ENCODE data around the gene CYP4F12.
"Not testable (repeated sequence)": the region's sequence is repeated elsewhere in the genome, so short reads cannot be mapped to it uniquely, and the experiment has no call there.

The CYP4F12 gene

GRCh38 chr19:15641901-15642491 is 30.9 kb upstream of the CYP4F12 start:
- TF ChIP-seq, protein P1, sequence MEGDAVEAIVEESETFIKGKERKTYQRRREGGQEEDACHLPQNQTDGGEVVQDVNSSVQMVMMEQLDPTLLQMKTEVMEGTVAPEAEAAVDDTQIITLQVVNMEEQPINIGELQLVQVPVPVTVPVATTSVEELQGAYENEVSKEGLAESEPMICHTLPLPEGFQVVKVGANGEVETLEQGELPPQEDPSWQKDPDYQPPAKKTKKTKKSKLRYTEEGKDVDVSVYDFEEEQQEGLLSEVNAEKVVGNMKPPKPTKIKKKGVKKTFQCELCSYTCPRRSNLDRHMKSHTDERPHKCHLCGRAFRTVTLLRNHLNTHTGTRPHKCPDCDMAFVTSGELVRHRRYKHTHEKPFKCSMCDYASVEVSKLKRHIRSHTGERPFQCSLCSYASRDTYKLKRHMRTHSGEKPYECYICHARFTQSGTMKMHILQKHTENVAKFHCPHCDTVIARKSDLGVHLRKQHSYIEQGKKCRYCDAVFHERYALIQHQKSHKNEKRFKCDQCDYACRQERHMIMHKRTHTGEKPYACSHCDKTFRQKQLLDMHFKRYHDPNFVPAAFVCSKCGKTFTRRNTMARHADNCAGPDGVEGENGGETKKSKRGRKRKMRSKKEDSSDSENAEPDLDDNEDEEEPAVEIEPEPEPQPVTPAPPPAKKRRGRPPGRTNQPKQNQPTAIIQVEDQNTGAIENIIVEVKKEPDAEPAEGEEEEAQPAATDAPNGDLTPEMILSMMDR (IDR thresholded peaks at IDR 0.05; ENCODE audit: low read length, missing control alignments): no peak
- no peak for DNase-seq (ENCODE audit: low read depth)
- no peak overlapping the region for H3K4me3 ChIP-seq (replicated peaks; ENCODE audit: low read depth, low read length)

DNA sequence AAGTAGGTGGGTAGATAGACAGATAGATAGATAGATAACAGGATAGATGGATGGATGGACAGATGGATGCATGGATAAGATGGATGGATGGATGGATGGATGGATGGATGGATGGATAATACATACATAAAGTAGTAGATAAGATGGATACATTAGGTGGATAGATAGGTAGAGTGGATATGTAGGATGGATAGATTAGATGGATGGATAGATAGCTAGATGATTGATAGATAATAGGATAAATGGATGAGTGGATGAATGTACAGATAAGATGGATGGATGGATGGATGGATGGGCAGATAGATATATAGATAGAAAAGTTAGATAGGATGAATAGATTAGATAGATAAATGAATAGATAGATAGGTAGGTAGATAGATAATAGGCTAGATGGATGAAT is 30.1 kb upstream of the CYP4F12 start:
- DNase-seq (ENCODE audit: low read depth): no peak
- TF ChIP-seq, protein P1 (IDR thresholded peaks at IDR 0.05; ENCODE audit: low read length, missing control alignments): no peak
- no peak overlapping the region for H3K4me3 ChIP-seq (replicated peaks; ENCODE audit: low read depth, low read length)

DNA sequence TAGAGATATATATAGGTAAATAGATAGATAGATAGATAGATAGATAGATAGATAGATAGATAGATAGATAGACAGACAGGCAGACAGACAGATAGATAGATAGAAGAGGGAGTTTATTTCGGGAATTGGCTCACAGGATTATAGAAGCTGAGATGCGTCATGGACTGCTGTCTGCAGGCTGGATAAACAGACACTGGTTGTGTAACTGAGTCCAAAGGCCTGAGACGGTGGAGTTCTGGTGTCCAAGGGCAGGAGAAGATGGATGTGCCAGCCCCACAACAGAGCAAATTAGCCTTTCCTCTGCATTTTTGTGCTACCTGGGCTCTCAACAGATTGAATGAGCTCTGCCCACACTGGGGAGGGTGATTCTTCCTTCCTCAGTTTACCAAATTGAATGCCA is 29.5 kb upstream of the CYP4F12 start:
- TF ChIP-seq, protein P1 (IDR thresholded peaks at IDR 0.05; ENCODE audit: low read length, missing control alignments): no peak
- no peak overlapping the region for H3K4me3 ChIP-seq (replicated peaks; ENCODE audit: low read depth, low read length)
- no peak for DNase-seq (ENCODE audit: low read depth)

- TF ChIP-seq, protein P1 (IDR thresholded peaks at IDR 0.05; ENCODE audit: low read length, missing control alignments): no peak
- no peak overlapping the region for H3K4me3 ChIP-seq (replicated peaks; ENCODE audit: low read depth, low read length)
- DNase-seq (ENCODE audit: low read depth): no peak
Observed at GRCh38 chr19:15644066-15644741, 28.7 kb upstream of the CYP4F12 start.

DNA sequence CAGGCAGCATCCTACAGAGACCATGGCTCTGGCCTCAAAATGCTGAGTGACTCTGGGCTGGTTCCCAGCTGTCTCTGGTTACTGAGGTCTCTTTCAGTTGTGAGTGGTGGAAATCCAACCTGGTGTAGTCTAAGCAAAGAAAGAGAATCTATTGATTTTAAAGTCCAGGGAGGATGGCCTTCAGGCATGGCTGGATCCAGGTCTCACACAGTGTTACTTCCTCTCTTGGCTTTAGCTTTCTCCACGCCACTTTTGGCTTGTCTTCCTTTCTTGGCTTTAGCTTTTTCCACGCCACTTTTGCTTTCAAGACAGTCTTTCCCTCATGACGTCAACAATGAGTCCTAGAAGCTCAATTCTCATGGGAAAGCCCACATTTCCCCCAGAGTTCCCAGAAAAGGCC is 28.1 kb upstream of the CYP4F12 start:
- TF ChIP-seq, protein P1 (IDR thresholded peaks at IDR 0.05; ENCODE audit: low read length, missing control alignments): no peak
- no peak for DNase-seq (ENCODE audit: low read depth)
- H3K4me3 ChIP-seq (replicated peaks; ENCODE audit: low read depth, low read length): no peak overlapping the region

DNA sequence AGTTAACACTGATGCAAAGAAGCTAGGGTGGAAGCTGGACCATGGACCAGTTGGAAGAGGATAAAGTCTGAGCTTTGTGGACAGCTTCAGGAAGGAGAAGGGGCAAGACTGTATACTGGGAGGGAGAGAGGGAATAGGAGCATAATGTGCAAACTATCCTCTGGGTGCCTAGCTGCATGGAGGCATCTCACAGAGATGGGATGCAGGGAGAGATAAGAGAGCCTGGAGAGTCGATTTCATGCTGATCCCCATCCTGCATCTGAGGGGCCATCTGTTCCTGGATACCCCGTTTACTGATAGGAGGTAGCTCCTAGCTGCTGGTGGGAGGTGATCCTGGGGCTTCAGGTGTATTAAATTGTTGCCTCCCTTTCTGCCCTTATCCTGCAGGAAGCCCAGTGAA is 23.4 kb upstream of the CYP4F12 start:
- H3K4me3 ChIP-seq (replicated peaks; ENCODE audit: low read depth, low read length): no peak overlapping the region
- DNase-seq (ENCODE audit: low read depth): no peak
- TF ChIP-seq, protein P1 (IDR thresholded peaks at IDR 0.05; ENCODE audit: low read length, missing control alignments): no peak

DNA sequence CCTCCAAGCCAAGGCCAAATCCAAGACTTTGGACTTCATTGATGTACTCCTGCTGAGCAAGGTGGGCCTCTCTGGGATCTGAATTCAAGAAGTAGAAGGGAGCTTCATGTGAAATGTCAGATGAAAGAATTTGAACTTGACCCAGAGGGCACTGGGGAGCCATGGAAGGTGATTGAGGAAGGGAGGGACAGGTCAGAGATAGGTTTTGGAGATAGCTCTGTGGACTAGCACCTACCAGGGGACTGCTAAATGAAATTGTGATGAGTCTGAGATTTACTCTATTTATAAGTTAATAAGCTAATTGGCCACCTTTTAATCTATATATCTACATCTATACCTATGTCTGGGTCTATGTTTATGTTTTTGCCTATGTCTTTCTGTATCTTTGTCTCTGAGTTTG is 22.8 kb upstream of the CYP4F12 start:
- not testable (repeated sequence) for DNase-seq (ENCODE audit: low read depth); H3K4me3 ChIP-seq (replicated peaks; ENCODE audit: low read depth, low read length)
